Iris pigment epithelial cell (primary cell): Measurements from ENCODE around the gene PAK3.

Experiments
- DNase-seq: peaks from one replicate; pipeline ENCODE4 v3.0.0-alpha.2; 2011; ENCODE audit warnings: low read depth

PAK3 gene

GRCh38 chrX:111262086-111262485, 166.1 kb downstream of the PAK3 start:
- DNase-seq: peak; percentile 14

GRCh38 chrX:111264385-111264784, 168.4 kb downstream of the PAK3 start:
- no peak for DNase-seq

- DNase-seq: no peak
These were observed 169.5 kb downstream of the PAK3 start for GRCh38 chrX:111265486-111265885.

DNA sequence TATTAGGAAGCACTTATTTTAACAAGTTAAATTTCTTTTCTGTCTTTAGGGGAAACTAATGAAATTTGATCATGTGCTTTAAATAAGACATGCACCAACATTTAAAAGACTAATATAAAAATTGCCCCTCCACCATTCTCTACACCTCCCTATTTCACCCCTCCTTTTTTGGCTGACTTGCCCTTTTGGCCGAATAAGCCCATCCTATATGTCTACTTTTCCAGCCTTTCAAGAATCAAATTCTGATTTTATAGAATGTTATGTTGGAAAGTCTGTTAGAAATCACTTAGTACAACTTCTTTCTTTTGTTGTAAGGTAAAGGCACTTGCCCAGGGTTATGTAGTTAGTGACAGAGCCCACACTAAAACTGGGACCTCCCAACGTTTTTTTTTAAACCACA, 172.5 kb downstream of the PAK3 start:
- no peak for DNase-seq

GRCh38 chrX:111270339-111270738, 174.3 kb downstream of the PAK3 start, which contains the start of gene CAPN6:
CAPN6 (minus strand) TSS chrX:111270483; CDS start chrX:111263936, 6,547 bp downstream.
- peak; percentile 12 for DNase-seq
